AG04450 (cell line): ENCODE measurements around the gene JDP2. TPM values are rescaled to one million over a fixed set of nuclear protein-coding genes. Genes with fewer than 3 reads are reported as not detected.

ENCODE experiments used
- CTCF ChIA-PET: fragments of 300-600, 350-600 bp; formaldehyde crosslinking; extraction: SDS; loops from one replicate; lab custom pipeline; 2022; ENCODE audit warnings: antibody characterized with exemption, inconsistent platforms; lab: Charles Lee
- POLR2A ChIA-PET: fragments of 350-600 bp; formaldehyde crosslinking; extraction: SDS; loops from one replicate; lab custom pipeline; 2021; ENCODE audit warnings: antibody characterized with exemption, inconsistent platforms; lab: Yijun Ruan, JAX
- DNase-seq: peaks from one replicate; pipeline ENCODE4 v3.0.0-alpha.2; 2011; ENCODE audit warnings: low read depth, low spot score
- H3K27ac ChIP-seq: one replicate; pipeline ENCODE4 v1.5.1; 2012; ENCODE audit warnings: low read depth, low read length, control low read depth
- H3K27me3 ChIP-seq: one replicate; pipeline ENCODE4 v1.6.0; 2012; ENCODE audit warnings: low read length; ENCODE audit not compliant: control insufficient read depth, insufficient read depth
- H3K4me3 ChIP-seq: 2 replicates; pipeline ENCODE4 v1.5.1; 2011; ENCODE audit warnings: mild to moderate bottlenecking, low read depth, low read length, control low read depth
- H3K9me3 ChIP-seq: 2 replicates; pipeline ENCODE4 v1.5.1; 2012; ENCODE audit warnings: low read length; ENCODE audit not compliant: control insufficient read depth, insufficient read depth
- CTCF ChIP-seq: IDR thresholded peaks from 2 replicates; pipeline ENCODE4 v1.5.1; 2011; ENCODE audit warnings: low read depth, low read length, control low read depth, inconsistent platforms
- polyA plus RNA-seq: library from polyadenylated mRNA; depleted of rRNA; stranded (reverse); fragments of >200 nt; gene quantifications from 2 replicates; pipeline ENCODE4 v1.2.3, GENCODE V29; 2011

Gene JDP2
- polyA plus RNA-seq, 1 experiment = 49.1 TPM

- TF ChIP-seq CTCF = no peak
- ChIA-PET CTCF (interaction anchor here (0.7 to 1.0 kb wide), 2 partner anchors 35 to 146 kb away, joined by 3 read pairs; no protein-coding TSS in a partner anchor), POLR2A (interaction anchor here (1.5 to 2.6 kb wide), 3 partner anchors 13 to 143 kb away, joined by 4 to 9 read pairs (median 8); no protein-coding TSS in a partner anchor)
- H3K9me3 ChIP-seq = no peaks in the 10 kb centered on the region
- peak overlapping the region; percentile 96 for H3K27ac ChIP-seq
- H3K4me3 ChIP-seq = no peak overlapping the region
- H3K27me3 ChIP-seq = no peaks in the 10 kb centered on the region
- no peak for DNase-seq
Measured at GRCh38 chr14:75453817-75454434, 26.1 kb downstream of the JDP2 start.

- CTCF ChIA-PET = no interaction called here
- DNase-seq = no peak
- POLR2A ChIA-PET = interaction anchor here (0.7 kb wide), 1 partner anchor 14 kb away, joined by 3 read pairs; no protein-coding TSS in a partner anchor
- TF ChIP-seq CTCF = no peak
- no peaks in the 10 kb centered on the region for H3K27me3 ChIP-seq
- no peak overlapping the region for H3K4me3 ChIP-seq
- H3K27ac ChIP-seq = peak overlapping the region; percentile 31
- no peaks in the 10 kb centered on the region for H3K9me3 ChIP-seq
Measured at GRCh38 chr14:75454963-75455546, 27.2 kb downstream of the JDP2 start.

GRCh38 chr14:75456069-75456996 lies 28.5 kb downstream of the JDP2 start:
- ChIA-PET POLR2A (no interaction called here), CTCF (no interaction called here)
- no peak overlapping the region for H3K27ac ChIP-seq
- H3K9me3 ChIP-seq = no peaks in the 10 kb centered on the region
- DNase-seq = no peak
- no peak for TF ChIP-seq CTCF
- no peak overlapping the region for H3K4me3 ChIP-seq
- H3K27me3 ChIP-seq = no peaks in the 10 kb centered on the region

GRCh38 chr14:75456997-75457335 lies 29.1 kb downstream of the JDP2 start:
- no peak for DNase-seq
- POLR2A ChIA-PET = interaction anchor here (0.7 kb wide), 1 partner anchor 26 kb away, joined by 3 read pairs; no protein-coding TSS in a partner anchor
- CTCF ChIA-PET = no interaction called here

More at GRCh38 chr14:75456997-75457335, 29.1 kb downstream of the JDP2 start:
- H3K27me3 ChIP-seq = no peaks in the 10 kb centered on the region
- TF ChIP-seq CTCF = no peak
- no peak overlapping the region for H3K27ac ChIP-seq
- H3K4me3 ChIP-seq = no peak overlapping the region
- H3K9me3 ChIP-seq = no peaks in the 10 kb centered on the region
